CD8-positive, alpha-beta memory T cell (primary cell): ENCODE data around the gene PAGE4. TPM values are rescaled to one million over a fixed set of nuclear protein-coding genes. Genes with fewer than 3 reads are reported as not detected.

Source experiments
- CTCF ChIA-PET: fragments of 350-600 bp; sonication (Branson Sonifier 250); formaldehyde crosslinking; loops from one replicate; lab custom pipeline; 2021; ENCODE audit warnings: antibody characterized with exemption; lab: Charles Lee
- POLR2A ChIA-PET: fragments of 350-600 bp; sonication (Branson Sonifier 250); formaldehyde crosslinking; loops from one replicate; lab custom pipeline; 2021; ENCODE audit warnings: antibody characterized with exemption; lab: Charles Lee
- DNase-seq, 5 donors: peaks; one replicate each; pipeline versions ENCODE4 v3.0.0 to v3.0.0-alpha.2; 2020 to 2022; ENCODE audit warnings: mixed read lengths in 1 of 5
- H3K27ac ChIP-seq: one replicate; pipeline ENCODE4 v1.7.0; 2013; ENCODE audit warnings: low read depth, mild to moderate bottlenecking, low read length, moderate library complexity
- H3K27me3 ChIP-seq: 2 replicates; pipeline ENCODE4 v1.7.0; 2013; ENCODE audit warnings: low read length, mild to moderate bottlenecking; ENCODE audit not compliant: insufficient read depth, poor library complexity, severe bottlenecking
- H3K36me3 ChIP-seq: 2 replicates; pipeline ENCODE4 v1.7.0; 2013; ENCODE audit warnings: mild to moderate bottlenecking, low read length, moderate library complexity; ENCODE audit not compliant: insufficient read depth
- H3K4me1 ChIP-seq: 2 replicates; pipeline ENCODE4 v1.7.0; 2013; ENCODE audit warnings: mild to moderate bottlenecking, low read length, moderate library complexity; ENCODE audit not compliant: insufficient read depth
- H3K4me3 ChIP-seq: 2 replicates; pipeline ENCODE4 v1.7.0; 2013; ENCODE audit warnings: mild to moderate bottlenecking, low read length
- H3K9me3 ChIP-seq: 2 replicates; pipeline ENCODE4 v1.7.0; 2013; ENCODE audit warnings: mild to moderate bottlenecking, low read length
- H3K27ac Mint-ChIP-seq, 8 donors: one replicate each; pipeline ENCODE4 v1.8.0; 2020 to 2021; ENCODE audit warnings: mixed read lengths in 8 of 8, mild to moderate bottlenecking in 6 of 8, inconsistent platforms in 3 of 8, moderate library complexity in 3 of 8
- H3K27me3 Mint-ChIP-seq, 2 donors: one replicate each; pipeline ENCODE4 v1.8.0; 2020 to 2021; ENCODE audit warnings: mixed read lengths in 2 of 2, mild to moderate bottlenecking in 1 of 2, moderate library complexity in 1 of 2
- H3K36me3 Mint-ChIP-seq, 3 donors: one replicate each; pipeline ENCODE4 v1.8.0; 2020 to 2021; ENCODE audit warnings: mixed read lengths in 3 of 3, inconsistent platforms in 1 of 3, mild to moderate bottlenecking in 1 of 3
- H3K4me1 Mint-ChIP-seq, 3 donors: one replicate each; pipeline ENCODE4 v1.8.0; 2020 to 2021; ENCODE audit warnings: mixed read lengths in 3 of 3, inconsistent platforms in 1 of 3, mild to moderate bottlenecking in 1 of 3
- H3K4me3 Mint-ChIP-seq, 7 donors: one replicate each; pipeline ENCODE4 v1.8.0; 2020 to 2021; ENCODE audit warnings: mixed read lengths in 7 of 7, mild to moderate bottlenecking in 6 of 7, moderate library complexity in 4 of 7, inconsistent platforms in 2 of 7
- H3K9me3 Mint-ChIP-seq, 5 donors: one replicate each; pipeline ENCODE4 v1.8.0; 2020 to 2022; ENCODE audit warnings: mixed read lengths in 5 of 5, mild to moderate bottlenecking in 3 of 5, moderate library complexity in 2 of 5, inconsistent platforms in 1 of 5
- polyA plus RNA-seq: library from polyadenylated mRNA; unstranded; fragments of 300-500 nt; fragmentation: Illumina TruSeq; gene quantifications from one replicate; pipeline ENCODE4 v1.2.3, GENCODE V29; 2021
- total RNA-seq, 2 experiments: library from RNA; stranded (reverse); gene quantifications; one replicate each; pipeline ENCODE4 v1.2.3, GENCODE V29; 2021

Gene PAGE4
- total and polyA plus RNA-seq, 3 experiments from 2014 or later, result not detected

DNA sequence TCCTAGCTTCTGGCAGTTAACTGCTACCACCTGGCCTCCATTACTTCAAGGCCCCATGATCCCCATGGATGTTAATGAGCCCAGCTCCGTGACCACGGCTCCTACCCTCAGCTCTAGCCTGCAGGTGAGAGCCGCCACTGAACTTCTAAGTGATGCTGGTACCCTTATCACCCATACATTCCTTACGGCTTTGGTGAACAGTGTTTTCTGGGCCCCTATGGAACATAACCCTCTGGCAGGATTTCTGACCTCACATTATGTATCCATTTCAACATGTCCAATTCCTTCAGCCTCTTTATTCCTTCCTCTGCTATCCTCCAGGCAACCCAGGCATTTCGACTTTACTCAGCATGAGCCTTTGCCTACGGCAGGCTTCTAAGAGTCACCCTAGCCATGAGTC is 24.6 kb downstream of the PAGE4 start:
- Mint-ChIP-seq H3K36me3 (no peaks in the 10 kb centered on the region), H3K27ac (no peak overlapping the region), H3K27me3 (peaks cover 2 to 4% of the 10 kb centered on the region in 2 donors), H3K4me3 (no peak overlapping the region), H3K9me3 (no peaks in the 10 kb centered on the region), H3K4me1 (no peaks in the 10 kb centered on the region)
- ChIA-PET CTCF (no interaction called here), POLR2A (no interaction called here)
- no peaks in the 10 kb centered on the region for H3K27me3 ChIP-seq
- no peak overlapping the region for H3K27ac ChIP-seq
- H3K9me3 ChIP-seq, result no peaks in the 10 kb centered on the region
- DNase-seq, result no peak
- no peaks in the 10 kb centered on the region for H3K36me3 ChIP-seq
- no peak overlapping the region for H3K4me3 ChIP-seq
- no peaks in the 10 kb centered on the region for H3K4me1 ChIP-seq

DNA sequence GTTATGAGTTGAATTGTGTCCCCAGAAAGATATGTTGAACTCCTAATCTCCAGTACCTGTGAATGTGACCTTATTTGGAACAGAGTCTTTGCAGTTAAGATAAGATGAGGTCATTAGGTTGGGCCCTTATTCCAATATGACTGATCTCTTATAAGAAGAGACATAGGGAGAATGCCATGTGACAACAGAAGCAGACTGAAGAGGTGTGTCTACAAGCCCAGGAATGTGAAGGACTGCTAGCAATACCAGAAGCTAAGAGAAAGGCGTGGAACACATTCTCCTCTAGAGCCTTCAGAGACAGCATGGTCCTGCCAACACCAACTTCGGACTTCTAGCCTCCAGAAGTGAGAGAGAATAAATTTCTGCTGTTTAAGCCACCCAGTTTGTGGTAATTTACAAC is 27.7 kb downstream of the PAGE4 start:
- no peak overlapping the region for H3K27ac ChIP-seq
- H3K36me3 ChIP-seq, result no peaks in the 10 kb centered on the region
- H3K4me1 ChIP-seq, result no peaks in the 10 kb centered on the region
- Mint-ChIP-seq H3K4me3 (no peak overlapping the region), H3K9me3 (no peaks in the 10 kb centered on the region), H3K27me3 (peaks cover 0 to 8% of the 10 kb centered on the region in 2 donors), H3K27ac (peak overlapping the region in 1 of 8 donors; percentile 43), H3K36me3 (no peaks in the 10 kb centered on the region), H3K4me1 (no peaks in the 10 kb centered on the region)
- H3K4me3 ChIP-seq, result no peak overlapping the region
- H3K27me3 ChIP-seq, result no peaks in the 10 kb centered on the region
- no peak for DNase-seq
- CTCF ChIA-PET, result no interaction called here
- POLR2A ChIA-PET, result no interaction called here
- H3K9me3 ChIP-seq, result no peaks in the 10 kb centered on the region

- H3K4me3 Mint-ChIP-seq, result no peak overlapping the region
- no peaks in the 10 kb centered on the region for H3K27me3 ChIP-seq
- ChIA-PET POLR2A (no interaction called here), CTCF (no interaction called here)
- DNase-seq, result no peak
- H3K4me1 ChIP-seq, result no peaks in the 10 kb centered on the region
- H3K27ac ChIP-seq, result no peak overlapping the region
- H3K36me3 ChIP-seq, result no peaks in the 10 kb centered on the region
- H3K4me1 Mint-ChIP-seq, result no peaks in the 10 kb centered on the region
- no peaks in the 10 kb centered on the region for H3K9me3 ChIP-seq
- no peaks in the 10 kb centered on the region for H3K36me3 Mint-ChIP-seq
- H3K9me3 Mint-ChIP-seq, result no peaks in the 10 kb centered on the region
- H3K27me3 Mint-ChIP-seq, result peaks cover 0 to 12% of the 10 kb centered on the region in 2 donors
- no peak overlapping the region for H3K4me3 ChIP-seq
- H3K27ac Mint-ChIP-seq, result no peak overlapping the region
These were observed 29.2 kb downstream of the PAGE4 start for GRCh38 chrX:49858341-49858740.

DNA sequence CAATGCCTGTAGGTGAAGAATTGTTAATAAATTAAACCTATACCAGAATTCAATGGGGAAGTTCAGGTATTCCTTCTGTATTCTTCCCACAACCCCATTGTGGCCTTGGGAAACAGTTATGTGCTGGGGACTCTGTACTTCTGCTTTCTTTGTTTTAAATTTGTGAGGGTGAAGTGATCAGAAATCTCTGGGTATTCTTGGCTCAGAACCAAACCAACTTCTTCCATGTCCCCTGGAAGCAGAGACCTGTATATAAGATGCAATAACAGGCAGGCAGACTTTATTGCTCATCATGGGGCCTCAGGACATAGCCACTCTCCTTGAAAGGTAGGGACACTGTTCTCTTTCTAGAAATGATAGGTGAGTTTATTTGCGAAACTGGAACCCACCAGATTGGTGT is 30.4 kb downstream of the PAGE4 start:
- no peak overlapping the region for H3K4me3 Mint-ChIP-seq
- no peak for DNase-seq
- peaks cover 0 to 12% of the 10 kb centered on the region in 2 donors for H3K27me3 Mint-ChIP-seq
- H3K4me1 Mint-ChIP-seq, result no peaks in the 10 kb centered on the region
- H3K9me3 ChIP-seq, result no peaks in the 10 kb centered on the region
- ChIA-PET CTCF (no interaction called here), POLR2A (no interaction called here)
- H3K36me3 ChIP-seq, result no peaks in the 10 kb centered on the region
- no peaks in the 10 kb centered on the region for H3K4me1 ChIP-seq
- no peak overlapping the region for H3K4me3 ChIP-seq
- H3K9me3 Mint-ChIP-seq, result no peaks in the 10 kb centered on the region
- H3K36me3 Mint-ChIP-seq, result no peaks in the 10 kb centered on the region
- no peaks in the 10 kb centered on the region for H3K27me3 ChIP-seq
- no peak overlapping the region for H3K27ac Mint-ChIP-seq
- H3K27ac ChIP-seq, result no peak overlapping the region

GRCh38 chrX:49860867-49861535 is 31.9 kb downstream of the PAGE4 start:
- Mint-ChIP-seq H3K4me3 (no peak overlapping the region), H3K27ac (no peak overlapping the region), H3K36me3 (no peaks in the 10 kb centered on the region), H3K4me1 (no peaks in the 10 kb centered on the region), H3K27me3 (peaks cover 0 to 12% of the 10 kb centered on the region in 2 donors), H3K9me3 (no peaks in the 10 kb centered on the region)
- Histone ChIP-seq H3K4me1 (no peaks in the 10 kb centered on the region), H3K4me3 (no peak overlapping the region), H3K9me3 (no peaks in the 10 kb centered on the region), H3K27me3 (no peaks in the 10 kb centered on the region), H3K36me3 (no peaks in the 10 kb centered on the region), H3K27ac (no peak overlapping the region)
- POLR2A ChIA-PET, result no interaction called here
- CTCF ChIA-PET, result no interaction called here
- no peak for DNase-seq

DNA sequence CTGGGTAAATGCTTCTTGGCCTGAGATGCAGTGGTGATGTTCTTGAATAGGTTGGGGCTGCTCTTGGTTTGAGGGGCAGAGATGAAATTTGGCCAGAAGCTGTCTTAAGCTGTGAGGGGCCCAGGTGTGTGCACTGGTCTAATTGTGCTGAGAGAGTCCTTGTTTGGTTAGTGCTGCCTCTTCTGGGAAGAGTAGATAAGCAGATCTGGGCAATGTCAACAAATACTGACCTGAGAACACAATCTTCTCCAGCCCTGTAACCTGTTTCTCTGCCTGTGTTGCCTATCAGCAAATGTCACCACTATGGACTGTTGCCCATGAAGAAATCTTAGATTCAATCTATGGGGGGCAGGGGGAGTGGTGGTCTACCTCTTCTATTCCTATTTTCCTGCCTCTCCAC is 33.0 kb downstream of the PAGE4 start:
- Mint-ChIP-seq H3K27me3 (peaks cover 0 to 9% of the 10 kb centered on the region in 2 donors), H3K36me3 (no peaks in the 10 kb centered on the region), H3K4me3 (no peak overlapping the region), H3K27ac (no peak overlapping the region), H3K9me3 (no peaks in the 10 kb centered on the region), H3K4me1 (no peaks in the 10 kb centered on the region)
- no peak overlapping the region for H3K27ac ChIP-seq
- no peaks in the 10 kb centered on the region for H3K9me3 ChIP-seq
- no peaks in the 10 kb centered on the region for H3K27me3 ChIP-seq
- POLR2A ChIA-PET, result no interaction called here
- H3K36me3 ChIP-seq, result no peaks in the 10 kb centered on the region
- H3K4me3 ChIP-seq, result no peak overlapping the region
- no peaks in the 10 kb centered on the region for H3K4me1 ChIP-seq
- CTCF ChIA-PET, result no interaction called here
- no peak for DNase-seq

DNA sequence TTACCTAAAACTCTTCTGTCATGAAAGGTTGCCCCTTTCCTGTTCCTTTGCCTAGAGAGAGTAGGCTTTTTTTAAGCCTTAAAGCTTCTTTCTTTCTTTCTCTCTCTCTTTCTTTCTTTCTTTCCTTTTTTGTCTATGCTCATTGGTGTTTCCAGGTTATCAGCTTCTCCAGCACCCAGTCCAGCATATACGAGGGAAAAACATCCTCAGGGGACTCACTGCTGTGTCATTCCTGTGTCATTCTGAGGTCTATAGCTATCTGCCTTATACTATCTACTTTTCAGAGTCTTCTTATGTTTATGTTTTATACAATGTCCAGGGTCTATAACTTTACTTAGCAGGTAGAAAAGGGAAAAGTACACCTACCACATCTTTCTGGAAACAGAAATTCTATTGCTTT is 39.6 kb downstream of the PAGE4 start:
- no peak overlapping the region for H3K27ac ChIP-seq
- no peak overlapping the region for H3K4me3 Mint-ChIP-seq
- H3K36me3 Mint-ChIP-seq, result no peaks in the 10 kb centered on the region
- no peaks in the 10 kb centered on the region for H3K4me1 ChIP-seq
- no peak overlapping the region for H3K27ac Mint-ChIP-seq
- H3K4me1 Mint-ChIP-seq, result no peaks in the 10 kb centered on the region
- POLR2A ChIA-PET, result no interaction called here
- no peaks in the 10 kb centered on the region for H3K27me3 ChIP-seq
- H3K9me3 Mint-ChIP-seq, result no peaks in the 10 kb centered on the region
- CTCF ChIA-PET, result interaction anchor here (0.8 kb wide), 1 partner anchor 10 kb away, joined by 3 read pairs; the partner anchor contains the start of gene USP27X
- no peaks in the 10 kb centered on the region for H3K9me3 ChIP-seq
- no peak for DNase-seq
- no peaks in the 10 kb centered on the region for H3K36me3 ChIP-seq
- peaks cover 5 to 22% of the 10 kb centered on the region in 2 donors for H3K27me3 Mint-ChIP-seq
- no peak overlapping the region for H3K4me3 ChIP-seq

GRCh38 chrX:49876750-49877149 is 47.6 kb downstream of the PAGE4 start:
- peak in 1 of 5 donors; percentile 26 for DNase-seq
- H3K4me3 ChIP-seq, result no peak overlapping the region
- no peak overlapping the region for H3K27ac ChIP-seq
- ChIA-PET POLR2A (no interaction called here), CTCF (interaction anchor here (1.4 kb wide), 1 partner anchor 45 kb away, joined by 4 read pairs; the partner anchor contains the start of gene CLCN5)
- Mint-ChIP-seq H3K4me3 (peak overlapping the region in 3 of 7 donors; percentile 25 to 77 (median 35)), H3K4me1 (peaks cover 13 to 27% (median 18%) of the 10 kb centered on the region in 3 donors), H3K9me3 (no peaks in the 10 kb centered on the region), H3K27me3 (peaks cover 2 to 4% of the 10 kb centered on the region in 2 donors), H3K27ac (peak overlapping the region in 7 of 8 donors; percentile 42 to 84 (median 70)), H3K36me3 (peaks cover 0 to 3% (median 0%) of the 10 kb centered on the region in 3 donors)
- H3K27me3 ChIP-seq, result no peaks in the 10 kb centered on the region
- no peaks in the 10 kb centered on the region for H3K9me3 ChIP-seq
- no peaks in the 10 kb centered on the region for H3K36me3 ChIP-seq
- H3K4me1 ChIP-seq, result peaks cover 18% of the 10 kb centered on the region
